GM19438 (cell line): Measurements from ENCODE around the gene KPNA6.

Experiments
- ATAC-seq: cut with Tn5 transposase; IDR thresholded peaks from one replicate; pipeline ENCODE4 v1.9.1; 2021; ENCODE audit warnings: low read depth; ENCODE audit not compliant: unreplicated experiment

The KPNA6 gene

DNA sequence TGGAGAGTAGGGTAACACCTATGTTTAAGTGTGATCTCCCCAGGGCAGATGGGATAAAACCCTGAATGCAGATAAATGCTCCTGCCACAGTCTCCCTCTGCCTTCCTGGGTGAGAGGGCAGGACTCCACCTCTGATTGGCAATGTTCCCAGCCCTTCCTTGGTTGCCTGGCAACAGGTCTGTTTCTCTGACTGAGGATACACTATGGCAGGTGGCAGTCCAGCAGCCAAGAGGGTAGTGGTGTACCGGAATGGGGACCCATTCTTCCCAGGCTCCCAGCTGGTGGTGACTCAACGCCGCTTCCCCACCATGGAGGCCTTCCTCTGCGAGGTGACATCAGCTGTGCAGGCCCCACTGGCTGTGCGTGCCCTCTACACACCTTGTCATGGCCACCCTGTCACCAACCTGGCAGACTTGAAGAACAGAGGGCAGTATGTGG is 101.1 kb downstream of the KPNA6 start, which contains the start of gene DCDC2B:
Gene DCDC2B (plus strand): TSS at position 199 of the 438 bp plus-strand sequence. CDS start 5 bp downstream, at position 204.
- ATAC-seq, result no peak

DNA sequence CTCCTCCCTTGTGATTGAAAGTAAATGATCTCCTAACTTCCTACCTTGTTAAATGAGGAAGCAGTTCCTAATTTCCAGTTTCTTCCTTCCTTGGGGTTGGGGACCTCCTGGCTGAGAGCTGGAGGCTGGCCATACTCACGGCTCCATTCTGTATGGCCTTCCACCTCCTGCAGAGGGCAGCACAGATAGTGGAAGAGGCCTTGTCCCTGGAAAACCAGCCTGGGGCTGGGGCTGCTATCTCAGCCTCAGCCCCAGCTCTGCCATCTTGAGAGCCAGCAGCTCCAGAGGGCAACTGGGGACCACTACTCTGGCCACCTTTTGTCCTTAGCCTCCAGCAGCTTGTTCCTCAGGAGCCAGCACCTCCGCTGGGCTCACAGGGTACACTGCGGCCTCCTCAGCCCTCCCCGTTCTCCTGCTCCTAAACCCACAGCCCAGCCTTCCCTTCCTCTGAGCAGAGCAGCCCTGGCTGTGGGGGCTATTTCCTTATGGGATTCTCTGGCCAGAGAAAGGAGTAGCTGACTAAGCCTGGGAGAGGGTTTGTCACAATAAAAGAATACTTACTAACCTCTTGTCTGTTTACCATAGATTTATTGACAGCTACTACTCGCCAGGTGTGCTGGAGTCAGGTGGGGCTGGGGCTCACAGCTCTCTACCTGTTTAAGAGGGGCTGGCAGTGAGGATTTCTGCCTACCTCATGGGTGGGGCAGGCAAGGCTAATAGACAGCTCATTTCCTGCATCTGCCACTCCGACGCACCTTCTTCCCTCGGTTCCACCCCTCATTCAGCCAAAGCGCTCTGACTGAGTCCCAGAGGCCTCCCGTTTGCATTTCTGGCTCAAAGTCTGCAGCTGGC is 108.0 kb downstream of the KPNA6 start:
- ATAC-seq, result no peak

GRCh38 chr1:32216566-32216965 is 108.7 kb downstream of the KPNA6 start:
- ATAC-seq, result no peak

DNA sequence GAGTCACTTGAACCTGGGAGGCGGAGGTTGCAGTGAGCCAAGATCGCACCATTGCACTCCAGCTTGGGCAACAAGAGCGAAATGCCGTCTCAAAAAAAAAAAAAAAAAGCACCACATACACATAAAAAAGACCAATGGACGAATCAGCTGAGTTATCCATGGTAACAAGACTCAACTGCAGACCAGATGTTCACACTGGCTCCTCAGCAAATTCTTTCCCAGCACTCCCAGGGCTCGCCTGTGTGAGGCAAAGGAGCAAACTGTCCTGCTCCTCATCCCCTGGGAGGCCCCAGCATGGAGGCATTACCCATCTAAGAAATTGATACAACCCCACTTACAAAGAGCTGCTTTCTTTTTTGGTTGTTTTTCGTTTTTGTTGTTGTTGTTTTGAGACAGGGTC is 111.2 kb downstream of the KPNA6 start:
- no peak for ATAC-seq

GRCh38 chr1:32220746-32221580 is 113.1 kb downstream of the KPNA6 start:
- ATAC-seq, result no peak

DNA sequence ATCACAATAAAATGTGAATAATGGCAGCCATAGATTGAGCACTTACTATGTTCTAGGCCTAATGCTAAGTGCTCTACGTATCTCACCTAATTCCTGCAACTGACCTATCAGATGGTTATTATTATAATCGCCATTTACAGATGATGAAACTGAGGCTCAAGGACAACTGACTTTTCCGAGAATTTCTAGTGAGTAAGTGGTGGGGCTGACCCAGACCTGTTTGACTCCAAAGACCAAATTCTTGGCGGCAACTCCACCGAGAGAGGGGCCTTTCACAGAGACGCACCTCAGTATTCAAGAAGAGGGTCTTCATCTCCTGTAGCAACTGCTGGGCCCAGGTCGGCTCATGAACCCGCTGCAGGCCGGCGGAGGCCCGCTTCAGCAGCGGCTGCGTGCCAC is 113.7 kb downstream of the KPNA6 start:
- no peak for ATAC-seq

DNA sequence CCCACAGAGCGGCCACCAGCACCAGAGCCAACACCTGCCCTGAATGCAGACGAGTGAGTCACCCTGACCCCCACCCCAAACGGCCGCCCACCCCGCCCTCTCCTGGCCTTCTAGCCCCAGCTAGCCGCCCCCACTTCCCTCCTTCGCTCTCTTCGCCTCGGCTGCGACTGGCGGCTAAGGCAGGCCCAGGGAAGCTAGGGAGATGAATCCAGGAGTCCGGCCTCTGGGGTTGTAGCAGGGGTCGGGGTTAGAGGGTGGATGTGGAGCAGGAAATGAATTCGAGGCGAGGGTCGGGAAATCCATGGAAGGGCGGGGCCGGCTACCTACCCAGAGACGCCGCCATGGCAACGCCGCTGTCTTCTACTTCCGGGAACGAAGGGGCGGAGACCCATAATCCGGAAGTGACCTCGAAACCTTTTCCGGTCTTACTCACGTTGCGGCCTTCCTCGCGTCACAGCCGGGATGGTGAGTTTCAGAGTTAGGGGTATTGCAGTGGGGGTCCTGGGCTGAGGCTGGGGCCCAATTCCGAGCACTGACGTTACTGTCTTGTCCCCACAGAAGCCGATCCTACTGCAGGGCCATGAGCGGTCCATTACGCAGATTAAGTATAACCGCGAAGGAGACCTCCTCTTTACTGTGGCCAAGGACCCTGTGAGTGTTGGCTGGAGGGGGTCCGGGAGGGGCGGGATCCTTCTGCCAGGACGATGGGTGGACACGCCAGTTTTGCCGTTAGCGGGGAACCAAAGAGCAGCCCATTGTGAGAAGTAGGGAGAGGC is 114.3 kb downstream of the KPNA6 start, which contains the start of the genes EIF3I and TMEM234:
Gene EIF3I (plus strand): TSS at position 428 of the 776 bp plus-strand sequence. CDS start 35 bp downstream, at position 463.
Gene TMEM234 (minus strand): TSS at position 374 of the 776 bp plus-strand sequence. CDS start 31 bp downstream, at position 343.
- peak; percentile 94 for ATAC-seq

GRCh38 chr1:32223683-32224082 is 115.8 kb downstream of the KPNA6 start:
- no peak for ATAC-seq

GRCh38 chr1:32224285-32224684 is 116.4 kb downstream of the KPNA6 start:
- no peak for ATAC-seq
